Stimulated activated CD8-positive, alpha-beta memory T cell treated with anti-CD3 and anti-CD28 coated beads, Interleukin-12 subunit alpha, Interleukin-12 subunit beta, amount 100 ng/mL, for 4 hours (primary cell): Measurements from ENCODE around the gene SLC4A7.
"Not testable (repeated sequence)": the region's sequence is repeated elsewhere in the genome, so short reads cannot be mapped to it uniquely, and the experiment has no call there.

ENCODE experiments used
- DNase-seq: peaks from one replicate; pipeline ENCODE4 v3.0.0-alpha.2; 2020; ENCODE audit warnings: low read depth

Gene SLC4A7

DNA sequence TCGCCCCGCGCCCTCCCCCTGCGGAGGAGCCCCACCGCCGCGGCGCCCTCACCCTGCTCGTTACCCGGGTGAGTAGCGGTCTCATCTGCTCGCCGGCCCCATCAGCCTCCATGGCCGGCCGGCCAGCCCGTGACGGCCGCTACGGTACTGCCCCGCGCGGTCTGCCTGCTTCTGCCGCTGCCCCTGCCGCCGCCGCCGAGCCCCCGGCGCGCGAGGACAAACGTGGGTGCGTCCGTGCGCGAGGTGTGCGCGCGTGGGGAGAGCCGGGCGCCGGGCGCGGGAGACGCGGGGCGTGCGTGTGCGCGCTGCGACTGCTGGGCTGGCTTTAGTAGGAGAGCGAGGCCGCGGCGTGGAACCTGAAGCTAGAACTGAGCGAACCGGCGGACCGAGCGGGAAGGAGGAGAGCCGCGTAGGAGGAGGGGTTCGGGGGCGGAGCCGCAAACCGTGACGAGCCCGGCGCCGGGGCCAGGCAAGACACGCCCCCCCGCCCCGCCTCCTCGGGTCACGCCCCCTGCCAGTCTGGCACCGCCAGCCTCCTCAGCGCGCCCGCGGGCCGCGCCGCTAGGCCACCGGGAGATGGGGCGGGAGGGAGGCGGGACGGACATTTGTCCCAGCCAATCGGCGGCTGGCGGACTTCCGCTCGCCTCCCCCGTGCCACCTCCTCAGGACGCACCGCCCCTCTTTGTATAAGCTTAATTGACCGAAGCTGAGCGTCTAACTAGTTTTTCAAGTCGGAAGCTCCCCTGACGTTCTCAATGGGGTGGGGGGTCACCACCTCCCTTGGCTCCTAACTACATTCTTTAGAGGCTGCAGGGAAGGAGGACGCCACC, at the start of gene SLC4A7:
Gene SLC4A7 (minus strand): TSS at position 370 of the 830 bp plus-strand sequence. CDS start 258 bp downstream, at position 112.
- peak; percentile 98 for DNase-seq

DNA sequence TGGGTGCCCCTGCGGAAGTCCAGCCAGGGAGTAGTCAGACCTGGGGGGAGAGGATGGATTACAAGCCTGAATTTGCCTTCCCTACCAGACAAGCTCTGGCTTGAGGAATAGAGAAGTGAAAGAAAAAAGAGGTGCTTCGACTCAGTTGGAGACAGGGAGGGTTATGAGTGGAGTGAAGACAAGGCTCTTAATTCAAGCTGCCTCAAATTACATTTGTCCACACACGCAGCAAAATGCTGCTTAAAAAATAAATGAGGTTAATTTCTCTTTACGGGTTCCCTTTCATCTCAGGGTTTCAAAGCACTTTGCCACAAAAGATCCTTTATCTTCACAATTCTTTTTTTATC, 49.0 kb upstream of the SLC4A7 start:
- DNase-seq, result no peak

DNA sequence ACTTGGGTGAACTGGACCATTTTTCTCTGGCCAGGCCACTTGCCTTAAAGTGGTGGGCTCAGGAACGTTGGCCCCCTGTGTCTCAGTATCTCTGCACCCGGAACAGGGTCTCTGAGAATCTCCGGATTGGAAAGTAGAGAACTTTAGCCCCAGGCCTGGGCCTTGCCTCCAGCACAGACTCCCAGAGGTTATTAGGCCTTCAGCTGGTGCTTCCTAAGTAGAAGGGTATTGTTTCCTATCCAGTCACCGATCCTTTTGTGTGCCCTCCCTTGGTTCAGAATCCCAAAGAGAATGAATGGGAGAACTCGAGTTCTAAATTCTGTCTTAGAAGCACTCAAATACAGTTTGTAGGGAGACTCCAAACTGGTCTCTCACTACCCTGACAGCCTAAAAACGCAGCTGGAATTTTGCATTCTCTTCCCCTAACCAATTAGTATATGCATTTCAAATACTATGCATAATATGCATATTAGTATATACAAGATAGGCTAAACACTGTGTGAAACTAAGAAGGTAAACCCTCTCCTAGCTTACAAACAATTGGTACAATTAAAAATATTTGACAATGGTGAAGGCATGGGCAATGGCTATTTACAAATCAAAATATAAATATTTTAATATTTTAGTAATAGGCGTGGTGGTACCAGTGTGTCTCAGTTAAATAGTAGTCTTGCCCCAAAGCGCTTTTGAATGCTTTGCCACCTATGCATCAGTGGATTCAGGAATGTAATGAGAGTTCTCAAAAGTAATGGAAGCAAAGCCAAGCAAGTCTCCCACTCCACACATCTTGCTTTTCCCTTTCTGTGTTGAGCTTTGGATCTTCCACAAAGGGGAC, 48.5 kb upstream of the SLC4A7 start:
- no peak for DNase-seq

DNA sequence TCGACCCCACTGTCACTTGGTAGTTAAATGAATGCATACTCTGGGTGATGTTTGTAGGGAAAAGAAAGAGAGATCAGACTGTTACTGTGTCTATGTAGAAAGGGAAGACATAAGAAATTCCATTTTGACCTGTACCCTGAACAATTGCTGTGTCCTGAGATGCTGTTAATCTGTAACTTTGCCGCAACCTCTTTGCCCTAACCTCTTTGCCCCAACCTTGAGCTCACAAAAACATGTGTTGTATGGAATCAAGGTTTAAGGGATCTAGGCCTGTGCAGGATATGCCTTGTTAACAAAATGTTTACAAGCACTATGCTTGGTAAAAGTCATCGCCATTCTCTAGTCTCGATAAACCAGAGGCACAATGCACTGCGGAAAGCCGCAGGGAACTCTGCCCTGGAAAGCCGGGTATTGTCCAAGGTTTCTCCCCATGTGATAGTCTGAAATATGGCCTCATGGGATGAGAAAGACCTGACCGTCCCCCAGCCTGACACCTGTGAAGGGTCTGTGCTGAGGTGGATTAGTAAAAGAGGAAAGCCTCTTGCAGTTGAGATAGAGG, 47.1 kb upstream of the SLC4A7 start:
- not testable (repeated sequence) for DNase-seq

DNA sequence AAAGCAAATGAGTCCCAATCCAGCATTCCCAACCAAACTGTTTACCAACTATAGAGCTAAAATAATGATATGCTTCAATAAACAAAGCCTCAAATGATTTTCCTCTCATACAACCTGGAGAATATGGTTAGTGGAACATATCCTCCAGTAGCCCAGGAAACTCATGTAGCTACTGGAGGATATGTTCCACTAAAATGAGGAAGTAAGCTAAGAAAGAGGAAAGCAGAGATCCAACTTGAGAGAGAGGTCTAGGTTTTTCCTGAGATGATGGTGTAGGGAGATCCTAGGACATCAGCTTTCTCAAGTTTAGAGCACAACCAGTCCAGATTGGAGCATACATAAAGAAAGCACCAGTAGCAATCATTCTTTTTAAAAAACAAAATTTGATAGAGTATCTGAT, 44.6 kb upstream of the SLC4A7 start:
- DNase-seq, result no peak

DNA sequence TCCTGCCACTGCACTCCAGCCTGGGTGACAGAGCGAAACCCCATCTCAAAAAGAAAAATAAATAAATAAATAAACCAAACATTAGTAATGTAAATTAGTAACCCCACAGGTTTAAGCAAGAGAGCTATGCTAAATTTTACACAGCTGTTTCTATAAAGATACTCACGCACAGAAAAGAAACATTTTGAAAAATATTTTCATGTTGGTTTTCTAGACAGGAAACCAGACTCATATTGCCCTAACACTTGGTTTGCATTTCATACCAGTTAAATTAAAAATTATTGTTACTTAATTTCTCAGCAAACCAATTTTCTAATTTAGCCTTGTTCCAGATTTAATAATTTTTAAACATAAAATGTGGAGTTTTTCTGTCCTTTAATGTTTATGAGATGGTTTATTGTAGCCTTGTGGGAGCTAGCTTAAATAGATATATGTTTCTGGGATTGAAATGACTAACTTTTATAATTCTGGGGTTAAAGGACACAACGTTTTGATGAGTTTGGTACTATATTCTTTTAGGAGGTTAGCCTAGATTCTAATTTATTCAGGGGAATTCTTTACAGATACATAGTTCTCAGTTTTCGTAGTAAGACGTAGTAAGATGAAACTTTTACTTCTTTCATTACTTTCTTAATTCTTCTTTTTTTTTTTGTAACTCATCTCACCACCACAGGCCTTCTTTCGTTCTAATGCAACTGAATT, 42.6 kb upstream of the SLC4A7 start:
- DNase-seq, result no peak

DNA sequence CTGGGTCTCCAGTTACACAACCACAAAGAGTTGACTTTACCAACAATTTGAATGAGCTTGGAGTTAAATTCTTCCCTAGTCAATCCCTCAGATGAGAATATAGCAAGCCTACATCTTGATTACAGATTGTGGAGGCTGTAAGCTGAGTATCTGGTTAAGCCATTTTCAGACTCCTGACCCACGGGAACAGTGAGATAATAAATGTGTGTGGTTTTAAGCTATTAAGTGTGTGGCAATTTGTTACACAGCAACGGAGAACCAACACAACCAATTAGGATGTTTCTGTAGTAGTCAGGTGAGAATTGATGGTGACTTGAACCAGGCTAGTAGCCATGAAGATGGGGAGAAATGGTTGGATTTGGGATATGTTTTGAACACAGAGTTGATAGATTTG, 37.7 kb upstream of the SLC4A7 start:
- DNase-seq, result no peak

DNA sequence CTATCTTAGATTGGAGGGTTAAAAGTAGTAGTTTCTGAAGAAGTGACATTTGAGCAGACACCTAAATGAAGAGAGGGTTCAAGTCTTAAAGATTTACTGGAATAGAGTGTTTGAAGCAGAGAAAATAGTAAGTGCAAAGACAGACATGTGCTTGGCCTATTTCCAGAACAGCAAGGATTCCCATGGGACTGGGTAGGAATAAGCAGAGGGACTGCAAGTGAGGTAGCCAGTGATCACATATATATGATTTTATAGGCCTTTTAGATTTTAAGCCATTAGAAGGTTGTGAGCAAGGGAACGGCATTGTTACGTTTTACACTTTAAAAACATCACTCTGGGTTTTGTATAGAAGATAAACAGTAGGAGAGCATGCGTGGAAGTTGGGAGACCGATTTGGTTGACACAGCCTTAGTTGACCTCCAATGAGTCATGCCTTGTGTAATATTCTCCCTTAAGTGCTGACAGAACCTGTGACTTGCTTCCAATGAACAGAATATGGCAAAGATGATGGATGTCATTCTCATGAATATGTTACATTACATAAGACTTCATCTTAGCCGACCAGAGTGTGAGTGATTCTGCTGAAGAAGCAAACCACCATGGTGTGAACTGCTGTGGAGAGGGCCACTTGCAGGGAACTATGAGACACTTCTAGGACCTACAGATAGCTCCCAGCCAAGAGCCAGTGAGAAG, 37.1 kb upstream of the SLC4A7 start:
- no peak for DNase-seq

DNA sequence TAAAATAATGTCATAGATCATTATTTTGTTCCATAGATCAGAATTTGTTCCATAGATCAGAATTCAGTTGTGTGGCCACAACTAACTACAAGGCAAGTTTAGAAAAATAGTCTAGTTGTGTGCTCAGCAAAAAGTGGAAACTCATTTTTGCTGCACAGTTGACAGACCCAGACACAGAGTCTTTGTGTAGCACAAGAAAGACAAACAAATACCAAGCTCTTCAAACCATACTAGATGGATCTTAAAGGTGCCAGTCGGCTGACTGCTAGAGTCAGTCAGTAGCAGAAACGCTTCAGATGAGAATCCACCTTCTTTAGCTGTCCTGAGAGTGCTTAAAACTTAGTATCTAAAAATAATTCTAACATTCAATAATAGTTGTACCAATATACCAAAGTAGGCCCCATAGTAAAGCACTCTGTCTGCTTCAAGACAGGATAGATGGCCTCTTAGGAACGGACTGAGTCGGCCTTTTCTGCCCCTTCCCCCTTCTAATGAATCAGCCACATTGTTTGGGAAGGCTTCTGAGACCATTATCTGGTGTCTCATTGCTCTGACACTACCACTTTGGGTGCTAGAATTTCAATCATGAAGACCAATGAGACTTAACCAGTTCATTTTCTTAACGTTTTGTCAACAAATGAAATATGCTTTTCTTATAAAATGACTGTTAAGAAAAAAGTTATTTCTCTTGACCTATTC, 27.7 kb upstream of the SLC4A7 start:
- DNase-seq, result no peak

DNA sequence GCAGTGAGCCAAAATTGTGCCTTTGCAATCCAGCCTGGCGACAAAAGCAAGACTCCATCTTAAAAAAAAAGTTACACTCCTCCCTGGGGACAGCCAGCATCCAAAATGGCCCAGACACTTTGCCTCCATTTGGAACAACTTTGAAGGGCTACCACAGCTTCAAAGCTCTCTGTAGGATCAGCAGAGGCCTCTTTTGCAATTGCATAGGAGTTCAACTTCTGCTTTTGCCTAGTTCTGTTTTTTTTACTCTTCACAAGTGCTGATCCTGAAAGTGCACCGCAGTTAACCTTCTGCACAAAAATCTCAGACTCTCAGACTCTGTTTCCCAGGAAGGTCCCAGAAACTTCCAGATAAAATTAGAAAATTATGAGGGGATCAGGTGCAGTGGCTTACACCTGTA, 25.2 kb upstream of the SLC4A7 start:
- DNase-seq, result no peak

DNA sequence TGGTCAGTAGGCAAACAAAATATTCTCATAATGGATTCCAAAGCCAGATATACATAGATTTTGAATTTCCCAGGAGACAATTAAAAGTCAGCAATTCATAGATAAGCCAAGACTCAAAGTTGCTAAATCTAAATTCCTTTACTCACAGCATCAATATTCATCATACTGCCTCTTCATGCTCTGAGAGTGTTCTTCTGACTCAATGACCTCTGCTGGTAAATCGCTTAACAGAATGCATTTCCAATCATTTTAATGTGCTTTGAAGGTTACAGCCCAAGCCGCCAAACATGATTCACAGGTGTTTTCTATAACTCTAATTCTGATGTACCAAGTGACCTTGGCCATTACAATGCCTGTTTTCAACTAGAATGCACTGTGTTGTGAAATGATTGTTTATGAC, 24.2 kb upstream of the SLC4A7 start:
- no peak for DNase-seq

DNA sequence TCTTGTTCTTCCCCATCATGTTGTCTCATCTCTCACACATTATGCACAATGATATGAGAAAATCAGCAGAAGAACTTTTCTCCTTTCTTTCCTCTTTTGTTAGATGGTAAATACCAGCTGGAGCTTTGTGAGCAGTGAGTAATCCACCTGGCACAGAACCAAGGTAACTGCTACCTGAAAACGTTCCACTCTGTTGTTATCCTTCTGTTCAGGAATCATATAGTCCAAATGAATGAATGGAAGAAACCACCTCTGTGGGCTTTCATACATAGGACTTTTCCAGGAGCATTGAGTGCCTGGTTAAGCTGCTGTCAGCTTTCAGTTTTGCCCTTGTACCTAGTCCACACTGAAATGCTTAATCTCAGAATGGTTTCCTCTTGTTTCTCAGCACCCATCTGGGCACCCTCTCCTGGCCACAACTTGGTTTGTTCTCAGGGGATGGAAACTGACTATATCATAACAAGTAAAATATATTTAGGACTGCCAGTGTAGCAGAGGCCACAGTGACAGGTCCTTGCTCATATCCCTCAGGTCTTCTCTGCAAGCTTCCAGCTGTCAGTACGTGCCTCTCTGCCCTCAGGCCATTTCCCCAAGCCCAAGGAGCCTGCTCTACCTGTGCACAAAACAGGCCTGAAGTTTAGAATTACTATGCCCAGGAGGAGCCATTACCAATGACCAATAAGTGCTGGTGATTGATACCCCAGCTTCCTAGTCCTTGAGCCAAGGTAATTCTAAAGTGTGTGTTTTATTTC, 23.5 kb upstream of the SLC4A7 start:
- no peak for DNase-seq

DNA sequence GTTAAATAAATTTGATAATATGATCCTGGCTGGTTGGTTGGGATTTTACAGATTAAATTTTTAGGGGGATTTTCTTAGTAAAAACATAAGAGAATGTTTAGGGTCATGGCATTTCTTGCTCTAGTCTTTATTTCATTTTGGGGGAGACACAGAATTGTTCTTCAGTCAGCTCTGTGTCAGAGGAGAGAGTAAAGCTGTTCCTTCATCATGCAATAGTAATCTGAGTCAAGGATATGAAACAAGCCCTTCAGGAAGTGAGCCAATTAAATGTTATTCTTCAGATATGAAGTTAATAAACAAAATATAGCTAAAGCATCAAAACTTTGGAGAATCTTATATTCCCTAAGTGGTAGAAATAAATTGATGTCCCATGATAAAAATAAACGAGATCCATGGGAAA, 22.9 kb upstream of the SLC4A7 start:
- DNase-seq, result no peak

DNA sequence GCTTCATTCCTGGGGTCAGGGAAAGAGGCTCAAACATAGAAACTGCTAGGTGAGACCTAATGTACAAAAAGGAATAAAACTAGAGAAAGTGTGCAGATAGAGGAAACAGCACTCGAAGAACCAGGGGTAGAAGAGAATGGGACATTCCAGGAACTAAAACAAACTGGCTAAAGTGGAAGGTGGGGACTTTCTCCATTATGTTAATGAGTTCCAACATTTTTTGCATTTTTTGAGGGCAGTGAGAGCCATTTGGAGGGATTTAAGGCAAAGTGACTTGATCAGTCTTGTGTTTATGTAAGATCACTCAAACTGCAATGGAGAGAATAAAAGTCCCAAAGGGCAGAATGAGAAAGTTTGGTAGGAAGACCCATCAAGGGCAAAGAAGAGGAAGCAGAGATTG, 20.6 kb upstream of the SLC4A7 start:
- no peak for DNase-seq

DNA sequence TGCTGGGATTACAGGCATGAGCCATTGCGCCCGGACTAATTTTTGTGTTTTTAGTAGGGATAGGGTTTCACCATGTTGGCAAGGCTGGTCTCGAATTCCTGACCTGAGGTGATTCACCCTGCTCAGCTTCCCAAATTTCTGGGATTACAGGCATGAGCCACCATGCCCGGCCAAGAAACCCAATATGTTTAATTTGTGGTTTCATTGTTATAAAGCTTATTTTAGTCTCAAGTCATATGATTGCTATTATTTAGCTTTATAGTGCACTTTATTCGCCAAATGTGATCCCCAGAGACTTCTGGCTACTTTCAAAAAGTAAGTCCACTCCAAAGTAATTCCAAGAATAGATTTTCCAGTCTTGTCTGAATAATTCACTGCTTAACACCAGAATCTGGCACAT, 19.3 kb upstream of the SLC4A7 start:
- DNase-seq, result no peak

DNA sequence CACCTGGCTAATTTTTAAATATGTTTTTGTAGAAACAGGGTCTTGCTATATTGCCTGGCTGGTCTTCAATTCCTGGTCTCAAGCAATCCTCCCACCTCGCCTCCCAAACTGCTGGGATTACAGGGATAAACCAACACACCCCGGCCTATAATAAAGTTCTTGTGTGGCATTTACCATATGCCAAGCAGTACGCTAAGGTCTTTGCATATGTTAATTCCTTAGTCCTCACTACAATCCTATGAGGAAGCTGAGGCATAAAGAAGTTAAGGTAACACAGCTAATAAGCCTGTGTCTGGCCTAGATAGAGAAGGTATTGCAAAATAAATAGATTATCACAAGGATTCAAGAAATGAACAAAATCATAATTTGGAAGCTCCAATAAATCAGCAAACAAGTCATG, 17.6 kb upstream of the SLC4A7 start:
- DNase-seq, result no peak

DNA sequence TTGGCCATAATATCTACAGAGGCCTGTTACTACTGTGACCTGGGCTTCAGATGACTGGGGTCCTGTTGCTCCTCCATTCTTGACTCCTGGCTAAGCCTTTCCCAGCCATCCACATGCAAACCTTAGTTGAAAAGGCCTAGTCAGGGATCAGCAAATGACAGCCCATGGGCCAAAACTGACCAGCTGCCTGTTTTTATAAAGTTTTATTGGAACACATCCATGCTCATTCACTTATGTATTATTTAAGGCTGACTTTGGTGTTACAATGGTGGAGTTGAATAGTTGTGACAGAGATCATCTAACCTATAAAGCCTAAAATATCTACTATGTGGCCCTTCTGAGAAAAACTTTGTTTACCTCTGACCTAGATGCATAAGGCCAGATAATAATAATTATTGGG, 16.8 kb upstream of the SLC4A7 start:
- DNase-seq, result no peak

DNA sequence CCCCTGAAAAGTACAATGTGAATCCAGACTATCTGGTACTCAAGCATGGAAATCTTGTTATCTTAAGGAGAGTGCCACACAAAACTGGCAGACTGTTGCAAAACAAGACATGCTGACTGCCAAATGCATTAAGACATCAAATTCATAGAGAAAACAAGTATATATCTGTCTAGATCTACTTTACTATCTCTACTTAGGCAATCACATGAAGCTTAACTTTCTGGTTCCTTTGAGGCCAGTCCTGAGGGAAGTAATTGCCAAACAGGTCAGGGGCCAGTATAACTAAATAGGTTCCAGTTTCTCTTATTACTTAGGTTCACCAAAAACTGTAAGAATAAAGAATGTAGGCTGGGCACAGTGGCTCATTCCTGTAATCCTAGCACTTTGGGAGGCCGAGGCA, 15.9 kb upstream of the SLC4A7 start:
- no peak for DNase-seq

DNA sequence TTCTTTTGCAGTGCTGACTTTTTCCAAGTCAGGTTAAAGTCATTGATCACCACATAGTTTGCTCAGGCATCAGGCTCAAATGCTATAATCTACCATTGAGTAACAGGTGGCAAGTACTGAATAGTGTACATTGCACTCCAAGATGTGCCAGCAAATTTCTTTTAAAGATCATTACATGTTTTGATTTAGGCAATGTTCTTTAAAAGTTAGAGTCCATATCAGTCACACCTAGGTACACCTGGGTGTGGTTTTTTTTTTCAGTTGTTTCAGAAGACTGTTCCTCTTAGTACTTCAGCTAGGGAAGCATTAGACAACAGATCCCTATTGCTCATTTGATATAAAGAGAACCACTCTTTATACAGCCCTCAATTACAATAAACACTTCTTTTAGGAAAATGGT, 10.6 kb upstream of the SLC4A7 start:
- no peak for DNase-seq

DNA sequence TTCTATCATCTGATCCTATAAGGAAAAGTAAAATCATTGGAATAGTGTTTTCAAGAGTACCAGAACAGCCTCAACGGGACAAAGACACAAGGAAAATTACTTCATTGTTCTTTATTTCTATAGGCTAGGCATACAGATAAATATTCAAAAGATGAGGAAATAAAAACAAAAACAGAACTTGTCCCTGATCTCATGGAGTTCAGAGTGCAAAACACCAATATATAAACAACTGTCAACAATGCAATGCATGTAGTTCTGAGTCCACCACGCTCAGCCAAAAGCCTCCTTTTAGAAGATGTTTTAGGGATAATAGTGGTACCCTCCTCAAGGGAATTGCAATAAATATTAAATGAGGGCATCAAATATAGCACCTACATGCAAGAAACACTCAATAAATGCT, 4.6 kb upstream of the SLC4A7 start:
- DNase-seq, result no peak

DNA sequence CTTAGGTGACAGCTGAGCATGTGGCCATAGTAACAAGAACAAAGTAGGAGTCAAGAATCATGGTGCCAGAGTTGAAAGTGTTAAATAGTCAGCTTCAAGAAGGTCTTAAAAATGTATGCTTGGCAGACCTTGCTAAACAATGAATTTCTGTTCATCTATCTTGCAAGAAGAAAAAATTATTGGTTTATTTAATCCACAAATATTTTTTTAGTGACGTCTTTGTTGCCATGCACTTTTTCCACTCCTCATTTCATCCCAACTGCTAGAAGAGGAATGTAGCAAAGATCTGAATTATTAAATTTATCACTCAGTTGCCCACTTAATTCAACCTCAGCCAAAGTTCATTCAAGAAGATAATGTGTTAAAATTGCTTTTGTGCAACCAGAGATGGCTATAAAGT, 3.2 kb upstream of the SLC4A7 start:
- no peak for DNase-seq
